Right lobe of liver (tissue), 4 donors: Measurements from ENCODE around the gene PDZD2.

Experiments used
- POLR2A ChIP-seq: fragments of 450-650 bp; IDR thresholded peaks from one replicate; pipeline ENCODE4 v1.6.1; 2017; ENCODE audit warnings: antibody characterized with exemption, mild to moderate bottlenecking
- TF ChIP-seq, protein P1 (sequence below), 4 donors: fragments of 200-600 bp in 3 of 4; fragments of 450-650 bp in 1 of 4; IDR thresholded peaks; one replicate each; pipeline versions ENCODE4 v1.5.1 to v1.8.0; 2016 to 2022; ENCODE audit warnings: antibody characterized with exemption in 4 of 4, mild to moderate bottlenecking in 2 of 4
- donor health status: DM: no; HTN: no; CAD: no.
- donor health status: DM: no; HTN: no; CAD: no.
- donor health status: DM: no; HTN: yes; CAD: no.

DNA sequence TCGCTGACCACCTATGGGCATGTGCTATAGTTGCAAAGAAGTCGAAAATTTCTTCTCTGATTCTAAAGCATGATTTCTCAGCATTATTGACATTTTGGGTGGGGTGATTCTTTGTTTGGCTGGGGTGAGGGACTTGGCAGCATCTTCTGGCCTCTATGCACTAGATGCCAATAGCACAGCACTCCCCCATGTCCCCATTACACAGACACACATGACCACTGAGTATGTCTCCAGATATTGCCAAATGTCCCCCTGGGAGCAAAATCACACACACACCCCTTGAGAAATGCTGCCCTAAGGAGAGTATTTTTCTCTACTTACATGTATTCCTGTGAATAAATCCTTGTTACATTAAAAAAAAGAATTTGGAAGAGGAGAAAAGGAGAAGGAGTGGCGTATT is 89.1 kb downstream of the PDZD2 start:
- TF ChIP-seq, protein P1, sequence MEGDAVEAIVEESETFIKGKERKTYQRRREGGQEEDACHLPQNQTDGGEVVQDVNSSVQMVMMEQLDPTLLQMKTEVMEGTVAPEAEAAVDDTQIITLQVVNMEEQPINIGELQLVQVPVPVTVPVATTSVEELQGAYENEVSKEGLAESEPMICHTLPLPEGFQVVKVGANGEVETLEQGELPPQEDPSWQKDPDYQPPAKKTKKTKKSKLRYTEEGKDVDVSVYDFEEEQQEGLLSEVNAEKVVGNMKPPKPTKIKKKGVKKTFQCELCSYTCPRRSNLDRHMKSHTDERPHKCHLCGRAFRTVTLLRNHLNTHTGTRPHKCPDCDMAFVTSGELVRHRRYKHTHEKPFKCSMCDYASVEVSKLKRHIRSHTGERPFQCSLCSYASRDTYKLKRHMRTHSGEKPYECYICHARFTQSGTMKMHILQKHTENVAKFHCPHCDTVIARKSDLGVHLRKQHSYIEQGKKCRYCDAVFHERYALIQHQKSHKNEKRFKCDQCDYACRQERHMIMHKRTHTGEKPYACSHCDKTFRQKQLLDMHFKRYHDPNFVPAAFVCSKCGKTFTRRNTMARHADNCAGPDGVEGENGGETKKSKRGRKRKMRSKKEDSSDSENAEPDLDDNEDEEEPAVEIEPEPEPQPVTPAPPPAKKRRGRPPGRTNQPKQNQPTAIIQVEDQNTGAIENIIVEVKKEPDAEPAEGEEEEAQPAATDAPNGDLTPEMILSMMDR (IDR thresholded peaks at IDR 0.05): no peak
- no peak for TF ChIP-seq POLR2A
